ACC112 (cell line): ENCODE data around the gene TMPRSS11E.
"Not testable (repeated sequence)": the region's sequence is repeated elsewhere in the genome, so short reads cannot be mapped to it uniquely, and the experiment has no call there.

ENCODE experiments used
- H2AFZ ChIP-seq: fragments of 200-600 bp; sonication (generic); one replicate; pipeline ENCODE4 v1.6.0; 2017; ENCODE audit warnings: antibody characterized with exemption, low read length; ENCODE audit not compliant: unreplicated experiment
- H3K27ac ChIP-seq: fragments of 200-600 bp; sonication (generic); 2 replicates; pipeline ENCODE4 v1.5.1; 2014; ENCODE audit warnings: low read depth, mild to moderate bottlenecking, antibody characterized with exemption, low read length, moderate library complexity
- H3K27me3 ChIP-seq: fragments of 200-600 bp; sonication (generic); 2 replicates; pipeline ENCODE4 v1.6.1; 2014; ENCODE audit warnings: mild to moderate bottlenecking, antibody characterized with exemption, low read length, moderate library complexity, mixed read lengths; ENCODE audit not compliant: insufficient read depth
- H3K36me3 ChIP-seq: fragments of 200-600 bp; sonication (generic); 2 replicates; pipeline ENCODE4 v1.6.1; 2016; ENCODE audit warnings: mild to moderate bottlenecking, antibody characterized with exemption, low read length, moderate library complexity, mixed read lengths; ENCODE audit not compliant: insufficient read depth
- H3K4me1 ChIP-seq: fragments of 200-600 bp; sonication (generic); one replicate; pipeline ENCODE4 v1.6.1; 2016; ENCODE audit warnings: low read length, mixed read lengths; ENCODE audit not compliant: insufficient read depth, unreplicated experiment, control insufficient read depth
- H3K4me3 ChIP-seq: fragments of 200-600 bp; sonication (generic); 2 replicates; pipeline ENCODE4 v1.5.1; 2014; ENCODE audit warnings: mild to moderate bottlenecking, low read depth, low read length
- H3K79me2 ChIP-seq: fragments of 200-600 bp; sonication (generic); one replicate; pipeline ENCODE4 v1.6.0; 2016; ENCODE audit warnings: low read length; ENCODE audit not compliant: control insufficient read depth, unreplicated experiment, insufficient read depth

TMPRSS11E gene

GRCh38 chr4:68498413-68499007, 51.2 kb downstream of the TMPRSS11E start:
- Histone ChIP-seq H3K27ac (no peak overlapping the region), H2AFZ (no peak overlapping the region), H3K79me2 (no peaks in the 10 kb centered on the region), H3K27me3 (no peaks in the 10 kb centered on the region), H3K36me3 (no peaks in the 10 kb centered on the region), H3K4me1 (no peaks in the 10 kb centered on the region), H3K4me3 (no peak overlapping the region)

DNA sequence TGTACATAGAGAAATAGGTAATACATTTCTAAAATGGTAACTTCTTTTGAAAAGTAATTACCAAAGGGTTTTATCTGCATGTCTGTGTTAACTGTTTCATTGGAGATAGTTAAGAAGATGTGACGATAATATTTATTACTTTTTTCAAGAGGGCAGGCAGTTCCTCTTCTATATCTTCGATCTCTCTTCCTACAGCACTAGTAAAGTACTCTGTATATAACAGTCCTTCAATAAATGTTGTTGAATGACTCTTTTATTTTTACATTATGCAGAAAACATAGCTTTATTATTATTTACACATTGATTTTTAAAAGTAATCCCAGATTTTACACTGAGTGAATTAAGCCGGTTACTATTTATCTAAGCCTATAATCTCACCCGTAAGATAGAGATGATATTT, 51.8 kb downstream of the TMPRSS11E start:
- H3K79me2 ChIP-seq = no peaks in the 10 kb centered on the region
- H3K27ac ChIP-seq = no peak overlapping the region
- H3K27me3 ChIP-seq = no peaks in the 10 kb centered on the region
- H3K4me1 ChIP-seq = no peaks in the 10 kb centered on the region
- no peak overlapping the region for H3K4me3 ChIP-seq
- no peaks in the 10 kb centered on the region for H3K36me3 ChIP-seq
- no peak overlapping the region for H2AFZ ChIP-seq

DNA sequence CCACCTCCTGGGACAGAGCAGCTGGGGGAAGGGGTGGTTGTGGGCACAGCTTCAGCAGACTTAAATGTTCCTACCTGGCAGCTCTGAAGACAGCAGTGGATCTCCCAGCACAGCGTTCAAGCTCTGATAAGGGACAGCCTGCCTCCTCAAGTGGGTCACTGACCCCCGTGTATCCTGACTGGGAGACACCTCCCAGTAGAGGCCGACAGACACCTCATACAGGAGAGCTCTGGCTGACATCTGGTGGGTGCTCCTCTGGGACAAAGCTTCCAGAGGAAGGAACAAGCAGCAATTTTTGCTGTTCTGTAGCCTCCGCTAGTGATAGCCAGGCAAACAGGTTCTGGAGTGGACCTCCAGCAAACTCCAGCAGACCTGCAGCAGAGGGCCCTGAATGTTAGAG, 56.2 kb downstream of the TMPRSS11E start:
- H3K27ac ChIP-seq, H3K4me1 ChIP-seq, H3K4me3 ChIP-seq, H3K79me2 ChIP-seq, H3K27me3 ChIP-seq, H3K36me3 ChIP-seq, H2AFZ ChIP-seq: not testable (repeated sequence)

DNA sequence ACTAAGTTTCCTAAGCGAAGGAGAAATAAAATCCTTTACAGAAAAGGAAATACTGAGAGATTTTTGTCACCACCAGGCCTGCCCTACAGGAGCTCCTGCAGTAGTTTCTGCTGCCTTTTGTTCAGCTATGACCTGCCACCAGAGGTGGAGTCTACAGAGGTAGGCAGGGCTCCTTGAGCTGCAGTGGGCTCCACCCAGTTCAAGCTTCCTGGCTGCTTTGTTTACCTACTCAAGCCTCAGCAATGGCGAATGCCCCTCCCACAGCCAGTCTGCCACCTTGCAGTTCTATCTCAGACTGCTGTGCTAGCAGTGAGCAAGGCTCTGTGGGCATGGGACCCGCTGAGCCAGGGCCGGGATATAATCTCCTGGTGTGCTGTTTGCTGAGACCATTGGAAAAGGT, 57.6 kb downstream of the TMPRSS11E start:
- H3K4me3 ChIP-seq, H3K27me3 ChIP-seq, H3K79me2 ChIP-seq, H2AFZ ChIP-seq, H3K36me3 ChIP-seq, H3K27ac ChIP-seq, H3K4me1 ChIP-seq: not testable (repeated sequence)

- H3K27ac ChIP-seq, H3K4me3 ChIP-seq: not testable (repeated sequence)
These were observed 58.2 kb downstream of the TMPRSS11E start for GRCh38 chr4:68505452-68505851.

DNA sequence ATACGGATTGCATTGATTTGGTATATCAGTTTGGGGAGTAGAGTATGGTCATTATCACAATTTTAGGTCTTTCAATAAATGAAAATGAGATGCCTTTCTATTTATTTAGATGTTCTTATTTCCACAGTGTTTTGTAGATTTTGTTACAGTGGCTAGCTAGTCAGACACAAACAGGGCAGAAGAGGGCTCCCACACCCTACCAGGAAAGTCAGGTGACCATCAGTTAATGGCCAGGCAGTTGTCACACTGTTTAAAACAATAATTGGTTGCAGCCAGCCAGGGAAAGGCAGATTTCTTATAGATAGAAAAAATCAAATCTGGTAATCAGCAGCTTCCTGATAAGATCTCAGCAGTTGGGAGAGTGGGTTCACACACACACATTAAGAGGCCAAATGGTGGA, 71.6 kb downstream of the TMPRSS11E start:
- Histone ChIP-seq H2AFZ (no peak overlapping the region), H3K36me3 (no peaks in the 10 kb centered on the region), H3K79me2 (no peaks in the 10 kb centered on the region), H3K4me3 (no peak overlapping the region), H3K4me1 (no peaks in the 10 kb centered on the region), H3K27me3 (no peaks in the 10 kb centered on the region), H3K27ac (no peak overlapping the region)

More at GRCh38 chr4:68505452-68505851, 58.2 kb downstream of the TMPRSS11E start:
- H3K27me3 ChIP-seq, H3K79me2 ChIP-seq, H3K4me1 ChIP-seq, H2AFZ ChIP-seq, H3K36me3 ChIP-seq: not testable (repeated sequence)

- H3K27ac ChIP-seq = no peak overlapping the region
- H3K4me3 ChIP-seq = no peak overlapping the region
- H3K4me1 ChIP-seq = no peaks in the 10 kb centered on the region
- no peak overlapping the region for H2AFZ ChIP-seq
- H3K79me2 ChIP-seq = no peaks in the 10 kb centered on the region
- no peaks in the 10 kb centered on the region for H3K27me3 ChIP-seq
- H3K36me3 ChIP-seq = no peaks in the 10 kb centered on the region
These were observed 73.7 kb downstream of the TMPRSS11E start for GRCh38 chr4:68520985-68521384.

DNA sequence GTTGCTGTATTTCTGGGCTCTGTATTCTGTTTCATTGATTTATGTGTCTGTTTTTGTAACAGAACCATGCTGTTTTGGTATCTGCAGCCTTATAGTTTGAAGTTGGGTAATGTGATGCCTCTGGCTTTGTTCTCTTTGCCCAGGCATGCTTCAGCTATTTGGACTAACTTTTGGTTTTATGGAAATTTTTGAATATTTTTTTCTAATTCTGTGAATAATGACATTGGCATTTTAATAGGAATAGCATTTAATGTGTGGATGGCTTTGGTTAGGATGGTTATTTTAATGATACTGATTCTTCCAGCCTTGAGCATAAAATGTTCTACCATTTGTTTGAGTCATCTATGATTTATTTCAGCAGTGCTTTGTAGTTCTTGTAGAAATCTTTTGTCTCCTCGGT, 75.0 kb downstream of the TMPRSS11E start:
- not testable (repeated sequence) for H3K79me2 ChIP-seq, H3K36me3 ChIP-seq, H3K27ac ChIP-seq, H2AFZ ChIP-seq, H3K4me1 ChIP-seq, H3K27me3 ChIP-seq, H3K4me3 ChIP-seq

- Histone ChIP-seq H3K27ac (no peak overlapping the region), H3K79me2 (no peaks in the 10 kb centered on the region), H3K36me3 (no peaks in the 10 kb centered on the region), H3K27me3 (no peaks in the 10 kb centered on the region), H2AFZ (no peak overlapping the region), H3K4me1 (no peaks in the 10 kb centered on the region), H3K4me3 (no peak overlapping the region)
These were observed 88.7 kb downstream of the TMPRSS11E start for GRCh38 chr4:68535974-68536373.

DNA sequence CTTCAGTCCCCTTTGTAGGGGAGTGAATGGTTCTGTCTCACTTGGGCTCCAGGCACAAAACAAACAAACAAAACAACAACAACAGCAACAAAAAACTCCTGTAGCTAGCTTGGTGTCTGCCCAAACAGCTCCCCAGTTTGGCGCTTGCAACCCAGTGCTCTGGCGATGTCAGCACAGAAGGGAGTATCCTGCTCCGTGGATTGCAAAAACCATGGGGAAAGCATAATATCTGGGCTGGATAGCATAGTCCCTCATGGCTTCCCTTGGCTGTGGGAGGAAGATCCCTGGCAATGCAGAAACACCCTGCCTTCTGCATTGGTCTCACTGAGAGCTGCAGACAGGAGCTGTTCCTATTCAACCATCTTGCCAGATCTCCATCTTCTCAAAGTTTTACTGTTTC, 89.1 kb downstream of the TMPRSS11E start:
- no peak overlapping the region for H3K4me3 ChIP-seq
- no peaks in the 10 kb centered on the region for H3K79me2 ChIP-seq
- H3K36me3 ChIP-seq = no peaks in the 10 kb centered on the region
- H3K27me3 ChIP-seq = no peaks in the 10 kb centered on the region
- H3K4me1 ChIP-seq = no peaks in the 10 kb centered on the region
- no peak overlapping the region for H2AFZ ChIP-seq
- no peak overlapping the region for H3K27ac ChIP-seq

- H3K4me1 ChIP-seq, H3K27me3 ChIP-seq, H3K36me3 ChIP-seq, H3K27ac ChIP-seq, H3K79me2 ChIP-seq, H3K4me3 ChIP-seq, H2AFZ ChIP-seq: not testable (repeated sequence)
These were observed 95.5 kb downstream of the TMPRSS11E start for GRCh38 chr4:68542742-68543141.
